ENCODE results near the gene UBE3B. TPM values are rescaled to one million over a fixed set of nuclear protein-coding genes. Genes with fewer than 3 reads are reported as not detected.

Gene UBE3B
- total RNA-seq, 2 experiments from 2014 or later = 29.8 to 32.3 TPM

- no peak overlapping the region for H3K4me3 Mint-ChIP-seq
- ChIA-PET POLR2A (no interaction called here), CTCF (interaction anchor here (1.0 kb wide), 1 partner anchor 35 kb away, joined by 4 read pairs; no protein-coding TSS in a partner anchor)
- DNase-seq = no peak
- no peak overlapping the region for H3K27ac Mint-ChIP-seq
- intact Hi-C loops (cut with micrococcal nuclease) = no loop called here
- H3K4me1 Mint-ChIP-seq (ENCODE audit: low read depth) = no peaks in the 10 kb centered on the region
- H3K36me3 Mint-ChIP-seq = peaks cover 30% of the 10 kb centered on the region
- peaks cover 11% of the 10 kb centered on the region for H3K9me3 Mint-ChIP-seq
- H3K27me3 Mint-ChIP-seq = no peaks in the 10 kb centered on the region
These were observed 85.4 kb downstream of the UBE3B start for GRCh38 chr12:109562871-109563270.

DNA sequence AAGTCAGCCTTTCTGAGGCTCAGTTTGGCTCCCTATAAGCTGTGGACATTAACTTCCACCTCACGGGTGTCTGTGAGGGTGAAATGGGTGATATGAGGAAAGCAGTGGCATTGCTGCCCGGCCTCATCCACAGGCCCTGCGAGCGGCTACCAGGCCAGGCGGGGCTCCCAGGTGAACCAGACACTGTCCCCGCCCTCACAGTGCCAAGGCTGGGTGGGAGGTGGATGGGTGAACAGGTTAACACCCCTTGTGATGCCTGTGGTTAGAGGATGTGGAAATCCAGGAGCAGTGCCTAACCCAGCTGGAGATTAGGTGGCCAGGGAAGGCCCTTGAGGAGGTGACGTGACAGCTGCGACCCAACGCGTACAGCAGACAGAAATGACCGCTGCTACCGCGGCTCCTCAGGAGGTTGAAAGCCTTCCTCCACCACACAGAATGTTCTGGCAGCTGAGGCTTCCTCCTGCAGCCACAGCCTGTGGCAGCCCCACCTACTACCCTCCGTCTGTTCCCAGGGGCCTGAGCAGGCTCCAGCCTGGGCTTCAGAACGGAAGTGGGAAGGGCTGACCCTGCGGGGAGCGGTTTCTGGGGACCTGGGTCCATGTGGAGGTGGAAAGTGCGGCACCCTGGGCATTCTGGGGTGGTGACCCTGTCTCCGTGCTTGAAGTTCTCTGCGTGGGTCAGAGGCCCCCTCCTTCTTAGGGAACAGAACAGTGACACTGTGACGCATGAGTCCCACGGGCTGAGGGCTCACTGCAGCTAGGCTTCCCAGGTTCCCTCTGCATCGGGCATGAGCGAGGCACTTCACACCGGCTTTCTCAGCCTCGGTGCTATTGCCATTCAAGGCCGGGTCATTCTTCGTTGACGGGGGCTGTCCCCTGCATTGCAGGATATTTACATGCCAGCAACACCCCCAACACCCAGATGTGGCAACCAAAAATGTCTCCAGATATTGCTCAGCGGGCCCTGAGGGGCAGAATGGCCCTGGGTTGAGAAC lies 86.2 kb downstream of the UBE3B start:
- H3K4me1 Mint-ChIP-seq (ENCODE audit: low read depth) = no peaks in the 10 kb centered on the region
- intact Hi-C loops (cut with micrococcal nuclease) = no loop called here
- no peaks in the 10 kb centered on the region for H3K27me3 Mint-ChIP-seq
- H3K9me3 Mint-ChIP-seq = peaks cover 11% of the 10 kb centered on the region
- POLR2A ChIA-PET = no interaction called here
- CTCF ChIA-PET = interaction anchor here (1.0 kb wide), 1 partner anchor 34 kb away, joined by 4 read pairs; no protein-coding TSS in a partner anchor
- no peak overlapping the region for H3K27ac Mint-ChIP-seq
- no peak for DNase-seq
- H3K36me3 Mint-ChIP-seq = peaks cover 30% of the 10 kb centered on the region
- H3K4me3 Mint-ChIP-seq = no peak overlapping the region

- Mint-ChIP-seq H3K27ac (no peak overlapping the region), H3K36me3 (peaks cover 34% of the 10 kb centered on the region), H3K9me3 (peaks cover 11% of the 10 kb centered on the region), H3K4me1 (ENCODE audit: low read depth) (peaks cover 2% of the 10 kb centered on the region), H3K4me3 (no peak overlapping the region), H3K27me3 (no peaks in the 10 kb centered on the region)
- no peak for DNase-seq
- intact Hi-C loops (cut with micrococcal nuclease) = no loop called here
- POLR2A ChIA-PET = no interaction called here
- CTCF ChIA-PET = no interaction called here
These were observed 89.0 kb downstream of the UBE3B start for GRCh38 chr12:109566424-109566823.

DNA sequence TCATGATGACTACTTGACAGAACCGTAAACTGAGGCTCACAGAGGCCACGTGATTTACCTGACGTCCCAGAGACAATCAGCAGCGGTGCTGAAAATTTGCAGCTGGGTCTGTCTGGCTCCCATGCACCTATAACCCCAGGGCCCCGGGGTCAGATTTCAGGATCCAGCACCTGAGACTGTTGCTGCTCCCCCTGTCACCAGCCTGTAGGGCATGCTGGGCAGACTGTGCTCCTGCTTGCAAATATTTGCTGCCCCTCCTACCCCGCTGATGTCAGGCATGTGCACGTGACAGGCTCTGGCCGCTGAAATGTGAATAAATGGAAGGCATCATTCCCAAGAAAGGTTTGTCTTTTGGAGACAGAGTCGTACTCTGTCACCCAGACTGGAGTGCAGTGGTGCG lies 89.9 kb downstream of the UBE3B start:
- Mint-ChIP-seq H3K4me3 (no peak overlapping the region), H3K27ac (no peak overlapping the region), H3K4me1 (ENCODE audit: low read depth) (peaks cover 7% of the 10 kb centered on the region), H3K9me3 (peaks cover 3% of the 10 kb centered on the region), H3K27me3 (no peaks in the 10 kb centered on the region), H3K36me3 (peaks cover 30% of the 10 kb centered on the region)
- intact Hi-C loops (cut with micrococcal nuclease) = no loop called here
- ChIA-PET POLR2A (interaction anchor here (0.6 kb wide), 1 partner anchor 246 kb away, joined by 4 read pairs; no protein-coding TSS in a partner anchor), CTCF (no interaction called here)
- no peak for DNase-seq

GRCh38 chr12:109567967-109568366 lies 90.5 kb downstream of the UBE3B start:
- DNase-seq = no peak
- H3K4me1 Mint-ChIP-seq (ENCODE audit: low read depth) = peaks cover 14% of the 10 kb centered on the region
- intact Hi-C loops (cut with micrococcal nuclease) = no loop called here
- no peaks in the 10 kb centered on the region for H3K9me3 Mint-ChIP-seq
- ChIA-PET POLR2A (interaction anchor here (0.6 kb wide), 1 partner anchor 245 kb away, joined by 4 read pairs; no protein-coding TSS in a partner anchor), CTCF (no interaction called here)
- no peaks in the 10 kb centered on the region for H3K27me3 Mint-ChIP-seq
- no peak overlapping the region for H3K27ac Mint-ChIP-seq
- H3K4me3 Mint-ChIP-seq = no peak overlapping the region
- peaks cover 25% of the 10 kb centered on the region for H3K36me3 Mint-ChIP-seq

GRCh38 chr12:109568486-109568885 lies 91.1 kb downstream of the UBE3B start:
- Mint-ChIP-seq H3K4me1 (ENCODE audit: low read depth) (peaks cover 16% of the 10 kb centered on the region), H3K4me3 (no peak overlapping the region), H3K36me3 (peaks cover 27% of the 10 kb centered on the region), H3K27ac (no peak overlapping the region), H3K9me3 (no peaks in the 10 kb centered on the region), H3K27me3 (no peaks in the 10 kb centered on the region)
- DNase-seq = no peak
- CTCF ChIA-PET = no interaction called here
- POLR2A ChIA-PET = no interaction called here
- intact Hi-C loops (cut with micrococcal nuclease) = no loop called here

- H3K9me3 Mint-ChIP-seq = no peaks in the 10 kb centered on the region
- CTCF ChIA-PET = interaction anchor here (1.3 kb wide), 1 partner anchor 25 kb away, joined by 3 read pairs; no protein-coding TSS in a partner anchor
- no peak overlapping the region for H3K27ac Mint-ChIP-seq
- POLR2A ChIA-PET = interaction anchor here (2.7 kb wide), 1 partner anchor 95 kb away, joined by 10 read pairs; the partner anchor contains the start of genes KCTD10 and UBE3B
- H3K4me3 Mint-ChIP-seq = peak overlapping the region; percentile 86
- no peak for DNase-seq
- intact Hi-C loops (cut with micrococcal nuclease) = loop anchor here (5.0 to 10.0 kb wide), 4 partner anchors 313 to 1060 kb away; partner anchors contain the start of genes GLTP, SSH1 and UNG
- peaks cover 27% of the 10 kb centered on the region for H3K4me1 Mint-ChIP-seq (ENCODE audit: low read depth)
- H3K27me3 Mint-ChIP-seq = no peaks in the 10 kb centered on the region
- H3K36me3 Mint-ChIP-seq = peaks cover 21% of the 10 kb centered on the region
These were observed 94.5 kb downstream of the UBE3B start for GRCh38 chr12:109571773-109572505.

GRCh38 chr12:109572506-109572845 lies 95.0 kb downstream of the UBE3B start:
- intact Hi-C loops (cut with micrococcal nuclease) = loop anchor here (5.0 to 10.0 kb wide), 4 partner anchors 312 to 1060 kb away; partner anchors contain the start of genes GLTP, SSH1 and UNG
- ChIA-PET POLR2A (interaction anchor here (2.7 kb wide), 1 partner anchor 95 kb away, joined by 10 read pairs; the partner anchor contains the start of genes KCTD10 and UBE3B), CTCF (interaction anchor here (1.3 to 1.7 kb wide), 2 partner anchors 25 to 273 kb away, joined by 3 to 8 read pairs; no protein-coding TSS in a partner anchor)
- H3K36me3 Mint-ChIP-seq = peaks cover 21% of the 10 kb centered on the region
- H3K9me3 Mint-ChIP-seq = no peaks in the 10 kb centered on the region
- DNase-seq = no peak
- H3K4me3 Mint-ChIP-seq = peak overlapping the region; percentile 86
- peak overlapping the region; percentile 85 for H3K27ac Mint-ChIP-seq
- no peaks in the 10 kb centered on the region for H3K27me3 Mint-ChIP-seq
- H3K4me1 Mint-ChIP-seq (ENCODE audit: low read depth) = peaks cover 27% of the 10 kb centered on the region

DNA sequence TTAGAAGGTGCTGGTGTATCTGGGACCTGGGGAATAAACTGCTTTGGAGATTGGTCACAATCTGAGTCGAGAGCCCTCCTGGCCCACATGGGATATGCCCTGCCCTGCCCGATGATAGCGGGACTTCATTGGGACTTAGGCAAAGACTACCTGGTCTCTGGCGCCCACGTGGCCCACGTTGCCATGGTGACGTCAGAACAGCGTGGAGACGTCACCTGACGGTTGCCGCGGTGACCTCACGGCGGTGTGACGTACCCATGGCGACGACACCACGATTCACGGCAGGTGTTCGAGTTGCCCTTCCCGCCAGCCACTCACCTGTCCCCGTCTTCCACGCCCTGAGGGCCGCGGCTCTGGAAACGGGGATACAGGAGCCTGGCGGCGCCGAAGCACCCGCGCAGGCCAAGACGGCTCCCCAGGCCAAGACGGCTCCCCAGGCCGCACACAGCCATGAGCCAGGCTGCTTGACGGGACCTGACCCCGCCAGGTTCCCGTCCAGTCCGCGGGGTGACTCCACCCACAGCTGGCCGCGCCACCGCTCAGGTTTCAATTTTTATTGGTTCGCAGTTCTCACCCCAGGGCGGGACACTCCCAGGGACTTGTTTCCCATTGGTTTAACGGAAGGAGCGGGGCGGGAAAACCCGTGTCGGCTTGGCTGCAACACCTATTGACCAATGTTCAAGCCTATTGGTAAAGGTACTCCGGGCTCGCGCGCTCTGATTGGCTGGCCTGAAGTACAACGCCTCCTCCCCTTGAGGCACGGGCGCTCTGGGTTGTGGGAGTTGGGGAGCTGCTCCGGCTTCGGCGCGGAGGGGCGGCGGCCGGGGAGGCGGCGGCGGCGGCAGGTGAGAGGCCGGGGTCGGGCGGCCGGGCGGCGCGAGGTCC lies 95.8 kb downstream of the UBE3B start, which contains the start of the genes MMAB and MVK:
Gene MMAB, minus strand, starts transcription at position 476 of the 885 bp plus-strand sequence. Its CDS starts 24 bp downstream, at position 452.
Gene MVK, plus strand, starts transcription at position 766 of the 885 bp plus-strand sequence. CDS start 1,029 bp downstream, outside the sequence.
- peaks cover 27% of the 10 kb centered on the region for H3K4me1 Mint-ChIP-seq (ENCODE audit: low read depth)
- no peaks in the 10 kb centered on the region for H3K9me3 Mint-ChIP-seq
- DNase-seq = peak; percentile 100
- peaks cover 26% of the 10 kb centered on the region for H3K36me3 Mint-ChIP-seq
- ChIA-PET CTCF (interaction anchor here (1.1 to 2.8 kb wide), 4 partner anchors 24 to 462 kb away, joined by 3 to 26 read pairs (median 6); no protein-coding TSS in a partner anchor), POLR2A (interaction anchor here (0.9 to 2.7 kb wide), 5 partner anchors 8 to 140 kb away, joined by 3 to 10 read pairs (median 4); partner anchors contain the start of genes KCTD10 and UBE3B)
- intact Hi-C loops (cut with micrococcal nuclease) = loop anchor here (1.0 to 10.0 kb wide), 6 partner anchors 96 to 1061 kb away; partner anchors contain the start of genes FAM222A, GLTP, KCTD10 and SSH1
- peak within 1 kb of the TSS; percentile 86 for H3K4me3 Mint-ChIP-seq
- H3K27me3 Mint-ChIP-seq = no peaks in the 10 kb centered on the region
- H3K27ac Mint-ChIP-seq = peak within 1 kb of the TSS; percentile 85

GRCh38 chr12:109573914-109574244 lies 96.4 kb downstream of the UBE3B start:
- DNase-seq = no peak
- peaks cover 32% of the 10 kb centered on the region for H3K36me3 Mint-ChIP-seq
- ChIA-PET CTCF (interaction anchor here (1.1 to 2.8 kb wide), 4 partner anchors 23 to 462 kb away, joined by 3 to 26 read pairs (median 6); no protein-coding TSS in a partner anchor), POLR2A (interaction anchor here (0.9 to 2.7 kb wide), 5 partner anchors 9 to 139 kb away, joined by 3 to 10 read pairs (median 4); partner anchors contain the start of genes KCTD10 and UBE3B)
- H3K4me1 Mint-ChIP-seq (ENCODE audit: low read depth) = peaks cover 27% of the 10 kb centered on the region
- H3K27ac Mint-ChIP-seq = peak overlapping the region; percentile 12
- H3K9me3 Mint-ChIP-seq = no peaks in the 10 kb centered on the region
- intact Hi-C loops (cut with micrococcal nuclease) = loop anchor here (1.0 to 10.0 kb wide), 6 partner anchors 97 to 1062 kb away; partner anchors contain the start of genes FAM222A, GLTP, KCTD10 and SSH1
- peak overlapping the region; percentile 86 for H3K4me3 Mint-ChIP-seq
- no peaks in the 10 kb centered on the region for H3K27me3 Mint-ChIP-seq
